Left ventricle myocardium superior (tissue), 1 donor: ENCODE results near the gene VPS8. TPM values are rescaled to one million over a fixed set of nuclear protein-coding genes. Genes with fewer than 3 reads are reported as not detected.

ENCODE experiments used
- ATAC-seq: fragments of 200-7000 bp; cut with Tn5 transposase; one replicate; pipeline ENCODE4 v1.9.1; 2020; ENCODE audit warnings: mild to moderate bottlenecking, moderate library complexity
- DNase-seq: peaks from one replicate; pipeline ENCODE4 v3.0.0-alpha.2; 2020
- intact Hi-C: fragments of 100-400 bp; cut with micrococcal nuclease; formaldehyde crosslinking; loops from one replicate; pipeline ENCODE4 v1.11.0; 2022
- total RNA-seq: library from RNA; stranded (reverse); fragmentation: NEBNext Ultra II Directional; extraction: Animal tissue kit (Norgen Biotek cat#: 25700); gene quantifications from one replicate; pipeline ENCODE4 v1.2.1, GENCODE V29; 2021
- donor health status: DM: no; HTN: yes; CAD: no; lungs with severe emphysema.

Gene VPS8
- total RNA-seq, 1 donor from 2014 or later = 60.1 TPM

GRCh38 chr3:185065059-185065458 is 253.1 kb downstream of the VPS8 start:
- DNase-seq (no peak), ATAC-seq (no peak)
- intact Hi-C loops = no loop called here

- intact Hi-C loops = no loop called here
- DNase-seq (no peak), ATAC-seq (no peak)
Observed at GRCh38 chr3:185066251-185066650, 254.3 kb downstream of the VPS8 start.

GRCh38 chr3:185067173-185067572 is 255.2 kb downstream of the VPS8 start:
- ATAC-seq (no peak), DNase-seq (no peak)
- intact Hi-C loops = no loop called here

GRCh38 chr3:185069037-185070030 is 257.4 kb downstream of the VPS8 start:
- intact Hi-C loops = no loop called here
- ATAC-seq (no peak), DNase-seq (no peak)

GRCh38 chr3:185070491-185071286 is 258.7 kb downstream of the VPS8 start:
- ATAC-seq (peak; percentile 50), DNase-seq (no peak)
- intact Hi-C loops = no loop called here

- no peak for DNase-seq
- intact Hi-C loops = no loop called here
- no peak for ATAC-seq
Observed at GRCh38 chr3:185071287-185071800, 259.4 kb downstream of the VPS8 start.

GRCh38 chr3:185075547-185075946 is 263.6 kb downstream of the VPS8 start:
- DNase-seq = no peak
- no peak for ATAC-seq
- intact Hi-C loops = no loop called here

GRCh38 chr3:185076219-185076618 is 264.3 kb downstream of the VPS8 start:
- ATAC-seq (no peak), DNase-seq (no peak)

GRCh38 chr3:185079625-185080024 is 267.7 kb downstream of the VPS8 start:
- DNase-seq = no peak
- no peak for ATAC-seq
- intact Hi-C loops = no loop called here

More at GRCh38 chr3:185076219-185076618, 264.3 kb downstream of the VPS8 start:
- intact Hi-C loops = no loop called here

GRCh38 chr3:185081521-185081920 is 269.6 kb downstream of the VPS8 start:
- intact Hi-C loops = no loop called here
- ATAC-seq (no peak), DNase-seq (no peak)

- ATAC-seq = no peak
- DNase-seq = no peak
- intact Hi-C loops = no loop called here
Observed at GRCh38 chr3:185082149-185082548, 270.2 kb downstream of the VPS8 start.

- DNase-seq (no peak), ATAC-seq (no peak)
- intact Hi-C loops = no loop called here
Observed at GRCh38 chr3:185082829-185083228, 270.9 kb downstream of the VPS8 start.

GRCh38 chr3:185084402-185084801 is 272.4 kb downstream of the VPS8 start:
- intact Hi-C loops = no loop called here
- no peak for DNase-seq
- ATAC-seq = no peak

- ATAC-seq (no peak), DNase-seq (no peak)
- intact Hi-C loops = no loop called here
Observed at GRCh38 chr3:185084901-185085300, 272.9 kb downstream of the VPS8 start.

GRCh38 chr3:185087419-185087818 is 275.5 kb downstream of the VPS8 start:
- ATAC-seq (no peak), DNase-seq (no peak)
- intact Hi-C loops = no loop called here

- intact Hi-C loops = no loop called here
- DNase-seq = no peak
- ATAC-seq = no peak
Observed at GRCh38 chr3:185089343-185089742, 277.4 kb downstream of the VPS8 start.

GRCh38 chr3:185089751-185090150 is 277.8 kb downstream of the VPS8 start:
- DNase-seq (no peak), ATAC-seq (no peak)
- intact Hi-C loops = no loop called here

- ATAC-seq (no peak), DNase-seq (no peak)
- intact Hi-C loops = no loop called here
Observed at GRCh38 chr3:185090811-185091210, 278.8 kb downstream of the VPS8 start.

- intact Hi-C loops = no loop called here
- DNase-seq (no peak), ATAC-seq (no peak)
Observed at GRCh38 chr3:185093116-185093515, 281.1 kb downstream of the VPS8 start.

GRCh38 chr3:185094697-185095096 is 282.7 kb downstream of the VPS8 start:
- intact Hi-C loops = no loop called here
- ATAC-seq (no peak), DNase-seq (no peak)
